H1 (cell line): ENCODE measurements around the gene OPN5. TPM values are rescaled to one million over a fixed set of nuclear protein-coding genes. Genes with fewer than 3 reads are reported as not detected.

Experiments used
- BCL11A ChIP-seq, 2 experiments: IDR thresholded peaks; one replicate each; pipeline ENCODE4 v1.6.1; 2011; ENCODE audit warnings: low read depth in 2 of 2, low read length in 2 of 2, mild to moderate bottlenecking in 2 of 2
- EGR1 ChIP-seq: IDR thresholded peaks from 2 replicates; pipeline ENCODE4 v1.6.1; 2011; ENCODE audit warnings: low read depth, low read length, borderline replicate concordance
- GABPA ChIP-seq: IDR thresholded peaks from 2 replicates; pipeline ENCODE4 v1.6.1; 2011; ENCODE audit warnings: mild to moderate bottlenecking, low read length, moderate library complexity, borderline replicate concordance; ENCODE audit not compliant: insufficient read depth
- RNF2 ChIP-seq: fragments of 200-900, 300-1000 bp; sonication (generic); IDR thresholded peaks from 2 replicates; pipeline ENCODE4 v1.7.1; 2016; ENCODE audit warnings: borderline replicate concordance, low read depth, mild to moderate bottlenecking, antibody characterized with exemption, low read length; ENCODE audit not compliant: poor library complexity, severe bottlenecking; ENCODE audit errors: missing control alignments
- SP2 ChIP-seq: IDR thresholded peaks from 2 replicates; pipeline ENCODE4 v1.6.1; 2012; ENCODE audit warnings: mild to moderate bottlenecking, low read length, inconsistent platforms
- polyA plus RNA-seq, 7 experiments: library from polyadenylated mRNA; depleted of rRNA in 3 of 7; stranded (reverse) in 5 of 7; unstranded in 2 of 7; fragments of >200 nt in 5 of 7; fragments of 200-250 nt in 2 of 7; gene quantifications; 1 replicate in 5 of 7; 2 replicates in 1 of 7; 4 replicates in 1 of 7; pipeline versions ENCODE4 v1.2.1 to v1.2.3, GENCODE V29; 2011 to 2013; ENCODE audit warnings: missing spikeins in 2 of 7, mixed read lengths in 2 of 7
- total RNA-seq: library from RNA; stranded (reverse); fragmentation: NEBNext Ultra II Directional; extraction: Animal tissue kit (Norgen Biotek cat#: 25700); gene quantifications from 2 replicates; pipeline ENCODE4 v1.2.1, GENCODE V29; 2021
- TF ChIP-seq, protein P1 (sequence below): IDR thresholded peaks from 2 replicates; pipeline ENCODE4 v1.6.1; 2011; ENCODE audit warnings: low read depth, mild to moderate bottlenecking, low read length; ENCODE audit not compliant: insufficient read depth

Gene OPN5
- total and polyA plus RNA-seq, 2 of the 8 experiments (the other 6 are each of a cell fraction or from before 2014, with no cell fraction given) = not detected

DNA sequence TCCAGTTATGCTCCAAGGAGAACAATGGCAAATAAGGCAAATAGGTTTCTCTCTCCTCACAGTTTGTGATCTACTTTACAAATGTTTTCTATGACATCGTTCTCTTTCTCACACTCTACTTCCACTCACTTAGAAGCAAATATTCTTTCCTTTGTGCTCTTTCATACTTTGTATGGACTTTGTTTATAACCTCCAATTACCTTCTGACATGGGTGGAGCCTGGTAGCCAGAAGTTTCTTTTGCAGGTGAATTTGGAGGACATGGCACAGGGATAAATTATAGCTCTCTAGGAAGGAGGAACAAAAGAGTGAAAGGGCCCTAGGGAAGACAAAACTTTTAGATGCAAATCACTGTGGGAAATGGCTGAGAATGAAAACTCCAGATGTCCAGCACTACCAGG is 69.3 kb downstream of the OPN5 start (continued):
- TF ChIP-seq RNF2 (no peak), SP2 (no peak), GABPA (no peak), EGR1 (no peak), BCL11A (IDR thresholded peaks at IDR 0.05; ENCODE audit: low read depth in 2 of 2, low read length in 2 of 2) (no peak)
- TF ChIP-seq, protein P1, sequence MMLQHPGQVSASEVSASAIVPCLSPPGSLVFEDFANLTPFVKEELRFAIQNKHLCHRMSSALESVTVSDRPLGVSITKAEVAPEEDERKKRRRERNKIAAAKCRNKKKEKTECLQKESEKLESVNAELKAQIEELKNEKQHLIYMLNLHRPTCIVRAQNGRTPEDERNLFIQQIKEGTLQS = no peak
